Transverse colon (tissue), 4 donors: ENCODE measurements around the gene ZCCHC13.

Experiments
- CTCF ChIP-seq, 5 experiments: fragments of 200-600 bp in 3 of 5; fragments of 450-650 bp in 2 of 5; sonication (generic) in 3 of 5; IDR thresholded peaks; 1 replicate in 2 of 5; 2 replicates in 3 of 5; pipeline ENCODE4 v1.5.1; 2016 to 2017; ENCODE audit warnings: antibody characterized with exemption in 5 of 5, inconsistent platforms in 3 of 5, mild to moderate bottlenecking in 2 of 5, moderate library complexity in 1 of 5
- POLR2AphosphoS5 ChIP-seq, 3 donors: sonication (generic); formaldehyde crosslinking; IDR thresholded peaks; one replicate each; pipeline ENCODE4 v1.6.1; 2016; ENCODE audit warnings: antibody characterized with exemption in 3 of 3

GRCh38 chrX:74270393-74270792, 33.6 kb upstream of the ZCCHC13 start:
- TF ChIP-seq CTCF (IDR thresholded peaks at IDR 0.05) (no peak), POLR2AphosphoS5 (IDR thresholded peaks at IDR 0.05) (no peak)
